Heart left ventricle (tissue), 16 donors: ENCODE measurements around the gene HSF5. TPM values are rescaled to one million over a fixed set of nuclear protein-coding genes. Genes with fewer than 3 reads are reported as not detected.
"Not testable (repeated sequence)": the region's sequence is repeated elsewhere in the genome, so short reads cannot be mapped to it uniquely, and the experiment has no call there.

ENCODE experiments used
- ATAC-seq, 4 donors: fragments of 200-7000 bp; cut with Tn5 transposase; one replicate each; pipeline ENCODE4 v1.9.1; 2020 to 2022; ENCODE audit warnings: moderate library complexity in 4 of 4, mild to moderate bottlenecking in 3 of 4, moderate number of reproducible peaks in 1 of 4
- DNase-seq, 5 donors: peaks; one replicate each; pipeline ENCODE4 v3.0.0-alpha.2; 2020
- H3K27ac ChIP-seq, 12 donors: fragments of 200-600 bp; sonication (generic) in 4 of 12; one replicate each; pipeline versions ENCODE4 v1.5.0 to v1.8.0; 2016 to 2022; ENCODE audit warnings: mild to moderate bottlenecking in 2 of 12
- H3K27me3 ChIP-seq, 9 donors: fragments of 200-600 bp; sonication (generic) in 2 of 9; one replicate each; pipeline versions ENCODE4 v1.5.1 to v1.8.0; 2016 to 2022; ENCODE audit warnings: mild to moderate bottlenecking in 3 of 9
- H3K36me3 ChIP-seq, 9 donors: fragments of 200-600 bp; sonication (generic) in 2 of 9; one replicate each; pipeline versions ENCODE4 v1.5.0 to v1.8.0; 2018 to 2022; ENCODE audit warnings: mild to moderate bottlenecking in 2 of 9
- H3K4me1 ChIP-seq, 12 donors: fragments of 200-600 bp; sonication (generic) in 4 of 12; one replicate each; pipeline versions ENCODE4 v1.5.0 to v1.8.0; 2016 to 2022; ENCODE audit warnings: mild to moderate bottlenecking in 3 of 12
- H3K4me3 ChIP-seq, 12 donors: fragments of 200-600 bp; sonication (generic) in 4 of 12; one replicate each; pipeline versions ENCODE4 v1.5.0 to v1.8.0; 2017 to 2022; ENCODE audit warnings: mild to moderate bottlenecking in 9 of 12, moderate library complexity in 4 of 12
- H3K9me3 ChIP-seq, 12 donors: fragments of 200-600 bp; sonication (generic) in 4 of 12; one replicate each; pipeline versions ENCODE4 v1.5.0 to v1.8.0; 2016 to 2022; ENCODE audit warnings: mild to moderate bottlenecking in 1 of 12
- POLR2A ChIP-seq, 2 donors: fragments of 450-650 bp; IDR thresholded peaks; one replicate each; pipeline ENCODE4 v1.6.1; 2017; ENCODE audit warnings: antibody characterized with exemption in 2 of 2, mild to moderate bottlenecking in 2 of 2, moderate library complexity in 2 of 2
- WGBS, 4 donors: extraction: QIAGEN DNeasy Blood & Tissue Kit in 2 of 4; methylation state at CpG; one replicate each; pipeline versions ENCODE4 v1.1.5 to v1.1.7; 2013 to 2018; 5-methylcytosine and 5-hydroxymethylcytosine counted together
- intact Hi-C, 10 donors: fragments of 100-400 bp; cut with DNase I; formaldehyde crosslinking; loops; one replicate each; pipeline versions ENCODE4 v1.11.1 to v1.14.2; 2022
- polyA plus RNA-seq, 2 donors: library from polyadenylated mRNA; stranded (reverse); fragments of 200-250 nt; gene quantifications; one replicate each; pipeline ENCODE4 v1.2.3, GENCODE V29; 2013
- total RNA-seq, 9 donors: library from RNA; depleted of rRNA in 2 of 9; stranded (reverse); fragments of >200 nt in 2 of 9; fragmentation: NEBNext Ultra II Directional in 3 of 9; extraction: Animal tissue kit (Norgen Biotek cat#: 25700) in 3 of 9; gene quantifications; one replicate each; pipeline versions ENCODE4 v1.1.0 to v1.2.4, GENCODE V29; 2016 to 2023
- TF ChIP-seq, protein P1 (sequence below), 12 donors: fragments of 200-600 bp; sonication (generic) in 4 of 12; IDR thresholded peaks; one replicate each; pipeline versions ENCODE4 v1.5.0 to v1.8.0; 2018 to 2022; ENCODE audit warnings: antibody characterized with exemption in 12 of 12, mild to moderate bottlenecking in 5 of 12
- donor health status: ischemic (EF 13 %, LVEDD 7.1; RV severe dilation, severe dysfunction).
- donor health status: healthy with polysubstance abuse.
- donor health status: DM: no; HTN: yes; CAD: no.
- donor health status: DM: no; HTN: no; CAD: no.
- donor health status: ischemic (EF 25% LVEDD 6.9; RV normal size, moderate dysfunction).
- donor health status: ischemic (EF 25% LVEDD 5.7; RV mildly dilated, moderate dysfunction).
- donor health status: healthy.
- donor health status: DM: yes; HTN: yes; CAD: no.
- donor health status: ischemic (EF 35%, LVEDD 5.7; RV mildly dilated, moderate dysfunction).
- donor health status: nonischemic (EF 11% LVEDD 7.7; RV severe dilation, severe dysfunction).
- donor health status: DM: yes; HTN: yes; CAD: no.
- donor health status: PGD.
- donor health status: ischemic (EF 29% LVEDD 5.4; RV normal size, mild dysfunction).
- donor health status: nonischemic (EF 23%, LVEDD 6.1; RV moderate dilation, normal function).

HSF5 gene
- total and polyA plus RNA-seq, 11 donors = 0.06 to 0.19 TPM; not detected in 9

DNA sequence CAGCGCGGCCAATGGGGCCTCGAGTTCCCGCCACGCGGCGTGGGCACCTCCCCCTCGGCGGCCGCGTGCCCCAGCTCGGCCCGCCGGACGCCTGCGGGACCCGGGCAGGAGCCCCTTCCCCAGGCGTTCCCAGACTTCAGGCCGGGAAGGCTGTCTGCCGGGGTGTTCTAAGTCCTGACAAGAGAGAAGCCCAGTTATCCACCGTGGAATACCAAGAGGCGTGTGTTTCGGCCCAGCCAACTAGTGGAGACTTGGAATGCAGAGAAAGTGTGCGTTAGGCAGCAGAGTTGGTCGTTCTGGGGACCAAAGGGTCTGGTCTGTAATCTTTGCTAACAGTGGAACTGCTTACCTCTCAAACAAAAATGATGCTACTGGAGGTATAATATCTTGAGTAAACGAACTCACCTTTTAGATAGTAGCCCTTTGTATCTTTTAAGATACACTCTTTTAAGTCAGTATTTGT lies 251 bp upstream of the HSF5 start:
- peaks cover 0 to 64% (median 55%) of the 10 kb centered on the region in 9 donors for H3K36me3 ChIP-seq
- DNase-seq = no peak
- intact Hi-C loops = no loop called here
- H3K27ac ChIP-seq = no peak overlapping the region
- 84 to 87% (median 87%) methylated on average over 21 to 26 of the region's 26 CpGs for WGBS, 4 donors
- TF ChIP-seq, protein P1, sequence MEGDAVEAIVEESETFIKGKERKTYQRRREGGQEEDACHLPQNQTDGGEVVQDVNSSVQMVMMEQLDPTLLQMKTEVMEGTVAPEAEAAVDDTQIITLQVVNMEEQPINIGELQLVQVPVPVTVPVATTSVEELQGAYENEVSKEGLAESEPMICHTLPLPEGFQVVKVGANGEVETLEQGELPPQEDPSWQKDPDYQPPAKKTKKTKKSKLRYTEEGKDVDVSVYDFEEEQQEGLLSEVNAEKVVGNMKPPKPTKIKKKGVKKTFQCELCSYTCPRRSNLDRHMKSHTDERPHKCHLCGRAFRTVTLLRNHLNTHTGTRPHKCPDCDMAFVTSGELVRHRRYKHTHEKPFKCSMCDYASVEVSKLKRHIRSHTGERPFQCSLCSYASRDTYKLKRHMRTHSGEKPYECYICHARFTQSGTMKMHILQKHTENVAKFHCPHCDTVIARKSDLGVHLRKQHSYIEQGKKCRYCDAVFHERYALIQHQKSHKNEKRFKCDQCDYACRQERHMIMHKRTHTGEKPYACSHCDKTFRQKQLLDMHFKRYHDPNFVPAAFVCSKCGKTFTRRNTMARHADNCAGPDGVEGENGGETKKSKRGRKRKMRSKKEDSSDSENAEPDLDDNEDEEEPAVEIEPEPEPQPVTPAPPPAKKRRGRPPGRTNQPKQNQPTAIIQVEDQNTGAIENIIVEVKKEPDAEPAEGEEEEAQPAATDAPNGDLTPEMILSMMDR (IDR thresholded peaks at IDR 0.05) = no peak
- no peak for TF ChIP-seq POLR2A (IDR thresholded peaks at IDR 0.05)
- H3K9me3 ChIP-seq = no peaks in the 10 kb centered on the region
- H3K27me3 ChIP-seq = no peaks in the 10 kb centered on the region
- ATAC-seq = no peak
- no peak overlapping the region for H3K4me3 ChIP-seq
- peaks cover 0 to 10% (median 0%) of the 10 kb centered on the region in 12 donors for H3K4me1 ChIP-seq

DNA sequence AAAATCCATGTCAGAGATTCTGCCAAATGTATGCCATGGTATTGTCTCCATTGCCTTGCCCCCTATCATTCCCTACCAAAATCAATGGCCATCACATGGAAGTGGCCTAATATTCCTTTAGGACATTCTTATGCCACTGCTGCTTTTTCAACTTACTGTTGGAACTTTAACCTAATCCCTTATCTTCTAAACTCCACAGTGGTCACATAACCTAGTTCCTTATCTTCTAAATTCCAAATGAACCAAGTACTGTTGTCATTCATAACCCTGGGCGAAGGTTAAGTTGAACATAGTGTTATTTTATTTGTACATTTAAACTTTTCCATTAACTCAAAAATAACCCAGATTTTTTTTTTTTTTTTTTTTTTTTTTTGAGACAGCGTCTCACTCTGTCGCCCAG lies 3.6 kb downstream of the HSF5 start:
- H3K27ac ChIP-seq = no peak overlapping the region
- 82 to 87% (median 85%) methylated on average over 3 of the region's 3 CpGs for WGBS, 4 donors
- peaks cover 0 to 26% (median 16%) of the 10 kb centered on the region in 9 donors for H3K36me3 ChIP-seq
- no peaks in the 10 kb centered on the region for H3K27me3 ChIP-seq
- intact Hi-C loops = no loop called here
- DNase-seq (no peak), ATAC-seq (no peak)
- no peaks in the 10 kb centered on the region for H3K9me3 ChIP-seq
- H3K4me3 ChIP-seq = no peak overlapping the region
- H3K4me1 ChIP-seq = peaks cover 0 to under 1% (median 0%) of the 10 kb centered on the region in 12 donors
- no peak for TF ChIP-seq POLR2A (IDR thresholded peaks at IDR 0.05)

- DNase-seq, ATAC-seq, H3K4me3 ChIP-seq, H3K9me3 ChIP-seq, H3K4me1 ChIP-seq, H3K36me3 ChIP-seq, H3K27ac ChIP-seq, intact Hi-C loops, H3K27me3 ChIP-seq: not testable (repeated sequence)
- 90 to 94% (median 91%) methylated on average over 5 of the region's 5 CpGs for WGBS, 4 donors
These were observed 6.4 kb downstream of the HSF5 start for GRCh38 chr17:58481798-58482197.

GRCh38 chr17:58480090-58480489 lies 8.1 kb downstream of the HSF5 start:
- intact Hi-C loops = no loop called here
- no peak for TF ChIP-seq POLR2A (IDR thresholded peaks at IDR 0.05)
- TF ChIP-seq, protein P1 (IDR thresholded peaks at IDR 0.05) = no peak
- Histone ChIP-seq H3K36me3 (no peaks in the 10 kb centered on the region), H3K9me3 (no peaks in the 10 kb centered on the region), H3K4me3 (no peak overlapping the region), H3K27ac (no peak overlapping the region), H3K27me3 (no peaks in the 10 kb centered on the region), H3K4me1 (no peaks in the 10 kb centered on the region)
- no peak for ATAC-seq
- WGBS, 4 donors = 73 to 83% (median 76%) methylated on average over 6 of the region's 6 CpGs
- DNase-seq = no peak

GRCh38 chr17:58476812-58477211 lies 11.4 kb downstream of the HSF5 start:
- Histone ChIP-seq H3K4me3 (no peak overlapping the region), H3K27me3 (no peaks in the 10 kb centered on the region), H3K27ac (no peak overlapping the region), H3K9me3 (no peaks in the 10 kb centered on the region), H3K4me1 (no peaks in the 10 kb centered on the region), H3K36me3 (no peaks in the 10 kb centered on the region)
- DNase-seq (no peak), ATAC-seq (no peak)
- intact Hi-C loops = no loop called here
- 68 to 78% (median 72%) methylated on average over 18 of the region's 18 CpGs for WGBS, 4 donors
- TF ChIP-seq POLR2A (IDR thresholded peaks at IDR 0.05) = no peak
- TF ChIP-seq, protein P1 (IDR thresholded peaks at IDR 0.05) = no peak
